ENCODE data around the gene POLR3A. TPM values are rescaled to one million over a fixed set of nuclear protein-coding genes. Genes with fewer than 3 reads are reported as not detected.

The POLR3A gene
- total RNA-seq, 1 donor from 2014 or later = 31.4 TPM

DNA sequence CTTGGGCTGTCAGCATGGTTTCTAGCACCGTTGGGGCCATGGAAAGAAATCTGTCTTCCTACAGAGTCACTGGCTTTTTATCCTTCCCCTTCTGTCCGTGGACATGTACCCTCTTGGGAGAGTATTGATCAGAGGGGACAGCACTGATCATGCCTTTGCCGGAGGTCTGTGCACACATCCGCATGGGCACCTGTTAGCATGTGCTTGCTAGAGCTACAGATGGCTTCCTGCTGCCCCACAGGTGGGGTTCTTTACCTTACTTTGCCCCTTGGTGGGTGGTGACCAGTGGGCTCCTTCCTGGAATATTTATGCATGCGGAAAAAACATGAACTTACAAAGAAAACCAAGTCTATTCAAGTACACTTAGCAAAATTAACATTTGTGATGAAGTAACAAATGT is 29.2 kb upstream of the POLR3A start:
- Histone ChIP-seq H3K36me3 (ENCODE audit: insufficient read depth, low read length) (no peaks in the 10 kb centered on the region), H3K4me1 (ENCODE audit: insufficient read depth, low read length) (peaks cover 3% of the 10 kb centered on the region), H3K9me3 (ENCODE audit: insufficient read depth, low read depth, low read length) (no peaks in the 10 kb centered on the region), H3K4me3 (ENCODE audit: insufficient read depth, low read depth, low read length) (no peak overlapping the region), H4K20me1 (ENCODE audit: insufficient read depth, low read length) (no peaks in the 10 kb centered on the region), H3K79me2 (ENCODE audit: insufficient read depth, low read length) (no peaks in the 10 kb centered on the region), H3K9ac (ENCODE audit: low read length) (no peak overlapping the region), H3K4me2 (ENCODE audit: low read length) (no peak overlapping the region), H3K27ac (ENCODE audit: low read depth, low read length) (no peak overlapping the region), H2AFZ (ENCODE audit: low read depth, low read length) (no peak overlapping the region), H3K27me3 (ENCODE audit: insufficient read depth, low read length) (peaks cover 5% of the 10 kb centered on the region)
- TF ChIP-seq CTCF (IDR thresholded peaks at IDR 0.05; ENCODE audit: insufficient read depth, low read depth, low read length) = no peak
- no peak for TF ChIP-seq EZH2 (IDR thresholded peaks at IDR 0.05; ENCODE audit: insufficient read depth, low read length)
- DNase-seq (ENCODE audit: low read depth) (no peak), FAIRE-seq (no peak)
- H3K4me3 Mint-ChIP-seq (ENCODE audit: unreplicated experiment) = no peak overlapping the region
- H3K9me3 Mint-ChIP-seq (ENCODE audit: unreplicated experiment) = peaks cover under 1% of the 10 kb centered on the region
- H3K36me3 Mint-ChIP-seq (ENCODE audit: low read depth, unreplicated experiment) = peaks cover 25% of the 10 kb centered on the region
- H3K27me3 Mint-ChIP-seq (ENCODE audit: low read depth, unreplicated experiment) = peaks cover 16% of the 10 kb centered on the region
- H3K27ac Mint-ChIP-seq (ENCODE audit: unreplicated experiment) = no peak overlapping the region
- no peaks in the 10 kb centered on the region for H3K4me1 Mint-ChIP-seq (ENCODE audit: low read depth, unreplicated experiment)

GRCh38 chr10:78053211-78053868 is 24.0 kb upstream of the POLR3A start:
- no peaks in the 10 kb centered on the region for H3K9me3 Mint-ChIP-seq (ENCODE audit: unreplicated experiment)
- Histone ChIP-seq H4K20me1 (ENCODE audit: insufficient read depth, low read length) (no peaks in the 10 kb centered on the region), H3K4me3 (ENCODE audit: insufficient read depth, low read depth, low read length) (no peak overlapping the region), H3K79me2 (ENCODE audit: insufficient read depth, low read length) (no peaks in the 10 kb centered on the region), H3K4me2 (ENCODE audit: low read length) (peak overlapping the region; percentile 57), H3K27me3 (ENCODE audit: insufficient read depth, low read length) (no peaks in the 10 kb centered on the region), H3K27ac (ENCODE audit: low read depth, low read length) (no peak overlapping the region), H3K4me1 (ENCODE audit: insufficient read depth, low read length) (peaks cover 10% of the 10 kb centered on the region), H3K9me3 (ENCODE audit: insufficient read depth, low read depth, low read length) (no peaks in the 10 kb centered on the region), H3K36me3 (ENCODE audit: insufficient read depth, low read length) (no peaks in the 10 kb centered on the region), H2AFZ (ENCODE audit: low read depth, low read length) (peak overlapping the region; percentile 38), H3K9ac (ENCODE audit: low read length) (no peak overlapping the region)
- peaks cover 12% of the 10 kb centered on the region for H3K27me3 Mint-ChIP-seq (ENCODE audit: low read depth, unreplicated experiment)
- peak overlapping the region; percentile 20 for H3K4me3 Mint-ChIP-seq (ENCODE audit: unreplicated experiment)
- H3K36me3 Mint-ChIP-seq (ENCODE audit: low read depth, unreplicated experiment) = peaks cover 42% of the 10 kb centered on the region
- H3K27ac Mint-ChIP-seq (ENCODE audit: unreplicated experiment) = no peak overlapping the region
- TF ChIP-seq EZH2 (IDR thresholded peaks at IDR 0.05; ENCODE audit: insufficient read depth, low read length) (no peak), CTCF (IDR thresholded peaks at IDR 0.05; ENCODE audit: insufficient read depth, low read depth, low read length) (no peak)
- H3K4me1 Mint-ChIP-seq (ENCODE audit: low read depth, unreplicated experiment) = peaks cover 3% of the 10 kb centered on the region
- DNase-seq (ENCODE audit: low read depth) (peak; percentile 66), FAIRE-seq (peak; percentile 29)

DNA sequence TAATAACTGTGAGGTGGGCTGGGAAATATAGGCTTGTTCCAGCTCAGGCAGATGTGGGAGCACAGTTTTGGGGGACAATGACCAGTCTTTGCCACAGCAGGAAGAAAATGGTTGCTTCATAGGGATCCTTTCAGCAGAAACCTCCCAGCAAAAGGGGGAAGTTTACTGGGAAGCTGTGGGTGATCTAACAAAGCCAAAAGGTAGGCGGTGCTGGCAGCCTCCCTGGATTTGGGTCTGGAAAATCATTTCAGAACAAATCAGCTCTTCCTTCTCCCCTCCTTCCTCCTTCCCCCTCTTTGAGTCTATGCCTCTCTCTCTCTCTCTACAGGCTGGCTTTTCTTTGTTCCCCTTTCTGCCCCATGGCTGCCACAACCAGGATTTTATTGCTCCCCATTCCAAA is 20.5 kb upstream of the POLR3A start:
- H3K4me1 ChIP-seq (ENCODE audit: insufficient read depth, low read length) = peaks cover 15% of the 10 kb centered on the region
- H3K9me3 ChIP-seq (ENCODE audit: insufficient read depth, low read depth, low read length) = no peaks in the 10 kb centered on the region
- H4K20me1 ChIP-seq (ENCODE audit: insufficient read depth, low read length) = peaks cover 4% of the 10 kb centered on the region
- H3K9ac ChIP-seq (ENCODE audit: low read length) = no peak overlapping the region
- Mint-ChIP-seq H3K27ac (ENCODE audit: unreplicated experiment) (no peak overlapping the region), H3K4me3 (ENCODE audit: unreplicated experiment) (no peak overlapping the region), H3K27me3 (ENCODE audit: low read depth, unreplicated experiment) (peaks cover 9% of the 10 kb centered on the region), H3K9me3 (ENCODE audit: unreplicated experiment) (no peaks in the 10 kb centered on the region), H3K4me1 (ENCODE audit: low read depth, unreplicated experiment) (peaks cover 11% of the 10 kb centered on the region), H3K36me3 (ENCODE audit: low read depth, unreplicated experiment) (peaks cover 30% of the 10 kb centered on the region)
- FAIRE-seq (no peak), DNase-seq (ENCODE audit: low read depth) (no peak)
- no peaks in the 10 kb centered on the region for H3K36me3 ChIP-seq (ENCODE audit: insufficient read depth, low read length)
- no peak overlapping the region for H3K4me2 ChIP-seq (ENCODE audit: low read length)
- H3K4me3 ChIP-seq (ENCODE audit: insufficient read depth, low read depth, low read length) = no peak overlapping the region
- no peak for TF ChIP-seq CTCF (IDR thresholded peaks at IDR 0.05; ENCODE audit: insufficient read depth, low read depth, low read length)
- TF ChIP-seq EZH2 (IDR thresholded peaks at IDR 0.05; ENCODE audit: insufficient read depth, low read length) = no peak
- H3K27ac ChIP-seq (ENCODE audit: low read depth, low read length) = no peak overlapping the region
- H3K79me2 ChIP-seq (ENCODE audit: insufficient read depth, low read length) = no peaks in the 10 kb centered on the region
- H2AFZ ChIP-seq (ENCODE audit: low read depth, low read length) = no peak overlapping the region
- no peaks in the 10 kb centered on the region for H3K27me3 ChIP-seq (ENCODE audit: insufficient read depth, low read length)
